Mucosa of descending colon (tissue), 3 donors: ENCODE results near the gene AKAP11. TPM values are rescaled to one million over a fixed set of nuclear protein-coding genes. Genes with fewer than 3 reads are reported as not detected.

Source experiments
- ATAC-seq: fragments of 200-7000 bp; cut with Tn5 transposase; one replicate; pipeline ENCODE4 v1.9.1; 2020; ENCODE audit warnings: mild to moderate bottlenecking, moderate library complexity
- DNase-seq, 3 donors: peaks; one replicate each; pipeline ENCODE4 v3.0.0-alpha.2; 2020
- H3K36me3 ChIP-seq: fragments of 200-600 bp; one replicate; pipeline ENCODE4 v1.8.0; 2021; ENCODE audit warnings: low read depth, mild to moderate bottlenecking
- H3K4me1 ChIP-seq: fragments of 200-600 bp; one replicate; pipeline ENCODE4 v1.8.0; 2021; ENCODE audit warnings: low read depth, mild to moderate bottlenecking
- H3K4me3 ChIP-seq: fragments of 200-600 bp; one replicate; pipeline ENCODE4 v1.8.0; 2021; ENCODE audit warnings: mild to moderate bottlenecking
- H3K9me3 ChIP-seq: fragments of 200-600 bp; one replicate; pipeline ENCODE4 v1.8.0; 2021; ENCODE audit warnings: mild to moderate bottlenecking
- CTCF ChIP-seq: fragments of 200-600 bp; IDR thresholded peaks from one replicate; pipeline ENCODE4 v1.8.0; 2022; ENCODE audit warnings: antibody characterized with exemption, mild to moderate bottlenecking
- intact Hi-C, 2 donors: fragments of 100-400 bp; cut with DNase I in 1 of 2; cut with micrococcal nuclease in 1 of 2; formaldehyde crosslinking; loops; one replicate each; pipeline versions ENCODE4 v1.11.0 to v1.11.1; 2022; cut with DNase I, micrococcal nuclease
- total RNA-seq, 3 donors: library from RNA; stranded (reverse); fragmentation: NEBNext Ultra II Directional in 2 of 3; extraction: Animal tissue kit (Norgen Biotek cat#: 25700) in 2 of 3; gene quantifications; one replicate each; pipeline versions ENCODE4 v1.2.1 to v1.2.4, GENCODE V29; 2021 to 2023
- donor health status: DM: no; HTN: no; CAD: no; lungs with moderate emphysema.
- donor health status: DM: no; HTN: no; CAD: no.
- donor health status: DM: no; HTN: yes; CAD: no.

AKAP11 gene
- total RNA-seq, 3 donors from 2014 or later: 20.6 to 55.2 (median 26.1) TPM

GRCh38 chr13:42337808-42338600 lies 66.1 kb downstream of the AKAP11 start:
- Histone ChIP-seq H3K36me3 (no peaks in the 10 kb centered on the region), H3K4me3 (no peak overlapping the region), H3K4me1 (no peaks in the 10 kb centered on the region), H3K9me3 (no peaks in the 10 kb centered on the region)
- intact Hi-C loops: no loop called here
- TF ChIP-seq CTCF: no peak
- no peak for ATAC-seq
- DNase-seq: no peak

DNA sequence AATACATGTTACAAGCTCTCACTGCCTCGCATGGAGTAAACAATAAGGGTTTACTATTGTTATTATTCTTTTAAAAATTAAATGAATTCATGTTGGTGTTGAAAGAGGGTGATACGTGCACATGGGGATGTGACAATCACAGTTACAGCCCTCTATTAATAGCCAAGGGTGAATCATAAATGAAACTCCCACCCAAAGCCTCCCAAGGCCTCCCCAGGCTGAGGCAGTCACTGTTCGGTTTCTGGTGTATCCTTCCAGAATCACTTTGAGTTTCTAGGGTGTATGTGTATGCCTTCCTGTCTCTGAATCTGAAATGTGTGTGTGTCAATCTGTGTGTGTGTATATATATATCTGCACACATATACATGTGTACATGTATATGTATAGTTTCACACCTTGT lies 73.4 kb downstream of the AKAP11 start:
- H3K9me3 ChIP-seq: no peaks in the 10 kb centered on the region
- no peaks in the 10 kb centered on the region for H3K4me1 ChIP-seq
- DNase-seq: no peak
- TF ChIP-seq CTCF: no peak
- H3K36me3 ChIP-seq: no peaks in the 10 kb centered on the region
- no peak overlapping the region for H3K4me3 ChIP-seq
- intact Hi-C loops: no loop called here
- no peak for ATAC-seq

DNA sequence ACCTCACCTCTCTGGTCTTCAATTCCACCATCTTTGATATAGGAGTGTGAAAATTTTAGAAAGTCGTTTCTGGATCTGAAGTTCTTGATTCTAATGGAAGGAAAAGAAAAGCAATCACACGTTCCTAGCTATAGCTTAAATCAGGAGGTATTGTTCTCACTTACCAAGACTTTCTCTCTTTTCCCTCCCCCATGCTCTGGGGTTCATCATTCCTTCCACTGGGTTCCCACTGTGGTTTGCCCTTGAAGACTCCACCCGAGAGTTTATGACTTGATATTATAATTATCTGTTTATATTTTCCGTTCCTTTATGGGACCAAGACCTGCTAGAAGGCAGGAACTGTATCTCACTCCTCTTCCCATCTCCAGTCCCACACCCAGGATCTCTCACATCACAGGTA lies 76.6 kb downstream of the AKAP11 start:
- no peaks in the 10 kb centered on the region for H3K36me3 ChIP-seq
- H3K4me3 ChIP-seq: no peak overlapping the region
- ATAC-seq (no peak), DNase-seq (no peak)
- H3K9me3 ChIP-seq: no peaks in the 10 kb centered on the region
- intact Hi-C loops: no loop called here
- TF ChIP-seq CTCF: no peak
- no peaks in the 10 kb centered on the region for H3K4me1 ChIP-seq

GRCh38 chr13:42350141-42350540 lies 78.2 kb downstream of the AKAP11 start:
- intact Hi-C loops: no loop called here
- no peak for DNase-seq
- H3K4me1 ChIP-seq: no peaks in the 10 kb centered on the region
- no peaks in the 10 kb centered on the region for H3K9me3 ChIP-seq
- no peak for ATAC-seq
- H3K36me3 ChIP-seq: no peaks in the 10 kb centered on the region
- no peak overlapping the region for H3K4me3 ChIP-seq
- no peak for TF ChIP-seq CTCF

DNA sequence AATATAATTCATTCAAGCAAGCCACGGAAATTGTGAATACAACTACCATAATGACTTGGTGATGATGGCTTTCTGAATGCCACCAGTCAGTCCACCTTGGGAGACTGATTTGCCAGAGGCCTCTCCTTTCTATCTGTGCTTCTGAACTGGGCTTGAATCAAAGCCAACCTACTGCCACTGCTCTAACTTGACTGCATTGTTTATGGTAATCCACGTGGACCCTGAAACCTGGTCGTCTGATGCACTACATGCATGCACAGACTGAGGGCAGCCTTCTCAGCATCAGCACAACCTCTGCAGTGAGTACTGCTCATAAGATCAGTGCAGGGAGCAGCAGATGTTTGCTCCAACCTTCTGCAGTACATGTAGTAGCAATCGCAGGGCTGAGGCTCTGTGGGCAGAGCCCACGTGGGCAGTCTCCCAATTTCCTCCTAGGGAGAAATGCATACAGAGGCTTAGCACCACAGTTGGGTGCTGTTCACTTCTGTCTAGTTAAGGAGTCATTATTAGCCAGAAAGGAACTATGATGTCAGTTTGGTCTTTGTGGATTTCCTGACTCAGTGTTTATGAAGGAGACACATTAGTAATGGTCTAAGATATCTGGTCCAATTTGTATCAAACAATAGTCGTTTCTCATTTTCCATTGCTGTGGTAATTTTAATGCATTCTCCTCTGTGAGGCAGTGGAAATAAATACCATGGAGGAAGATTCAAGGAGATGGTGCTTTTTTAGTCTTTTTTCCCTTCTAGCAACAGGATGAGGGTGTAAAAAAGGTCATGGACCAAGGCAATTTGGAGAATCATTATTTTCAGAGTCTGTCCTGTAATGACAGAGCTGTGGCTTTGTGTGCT lies 82.5 kb downstream of the AKAP11 start:
- Histone ChIP-seq H3K4me1 (no peaks in the 10 kb centered on the region), H3K4me3 (no peak overlapping the region), H3K9me3 (no peaks in the 10 kb centered on the region), H3K36me3 (no peaks in the 10 kb centered on the region)
- intact Hi-C loops: no loop called here
- ATAC-seq: peak; percentile 80
- TF ChIP-seq CTCF: no peak
- DNase-seq: no peak
